Esophagus squamous epithelium (tissue), 5 donors: ENCODE measurements around the gene FBXO10. TPM values are rescaled to one million over a fixed set of nuclear protein-coding genes. Genes with fewer than 3 reads are reported as not detected.

Experiments
- DNase-seq: peaks from one replicate; lab custom pipeline; 2025; lab: John Stamatoyannopoulos, UW
- H3K27ac ChIP-seq, 4 donors: fragments of 200-600 bp; sonication (generic); one replicate each; pipeline ENCODE4 v1.5.1; 2016 to 2019; ENCODE audit warnings: mild to moderate bottlenecking in 1 of 4
- H3K27me3 ChIP-seq, 4 donors: fragments of 200-600 bp; sonication (generic); 1 replicate in 3 of 4; 2 replicates in 1 of 4; pipeline versions ENCODE4 v1.5.1 to v1.6.0; 2017 to 2021; ENCODE audit warnings: antibody characterized with exemption in 1 of 4
- H3K36me3 ChIP-seq, 3 donors: fragments of 200-600 bp; sonication (generic); one replicate each; pipeline ENCODE4 v1.5.1; 2016 to 2019
- H3K4me1 ChIP-seq, 3 donors: fragments of 200-600 bp; sonication (generic); one replicate each; pipeline ENCODE4 v1.5.1; 2017 to 2019
- H3K4me3 ChIP-seq, 4 donors: fragments of 200-600 bp; sonication (generic); 1 replicate in 3 of 4; 2 replicates in 1 of 4; pipeline ENCODE4 v1.5.1; 2016 to 2019; ENCODE audit warnings: mild to moderate bottlenecking in 2 of 4, moderate library complexity in 1 of 4
- H3K9me3 ChIP-seq, 3 donors: fragments of 200-600 bp; sonication (generic); one replicate each; pipeline ENCODE4 v1.5.1; 2016 to 2019
- CTCF ChIP-seq, 6 experiments: fragments of 450-650 bp in 4 of 6; fragments of 200-600 bp in 2 of 6; sonication (generic) in 2 of 6; IDR thresholded peaks; one replicate each; pipeline ENCODE4 v1.5.1; 2016 to 2019; ENCODE audit warnings: antibody characterized with exemption in 6 of 6, mild to moderate bottlenecking in 4 of 6, moderate library complexity in 4 of 6
- POLR2A ChIP-seq, 4 donors: fragments of 450-650 bp; IDR thresholded peaks; one replicate each; pipeline ENCODE4 v1.6.1; 2017; ENCODE audit warnings: antibody characterized with exemption in 4 of 4, mild to moderate bottlenecking in 4 of 4, moderate library complexity in 3 of 4
- WGBS, 2 donors: methylation state at CpG; one replicate each; pipeline ENCODE4 v1.1.5; 2018; 5-methylcytosine and 5-hydroxymethylcytosine counted together
- intact Hi-C: fragments of 100-400 bp; cut with DNase I; formaldehyde crosslinking; loops from one replicate; pipeline ENCODE4 v1.15.0; 2022
- total RNA-seq, 4 donors: library from RNA; depleted of rRNA; stranded (reverse); fragments of >200 nt; gene quantifications; one replicate each; pipeline ENCODE4 v1.1.0, GENCODE V29; 2016
- donor health status: DM: yes; HTN: yes; CAD: no.

FBXO10 gene
- total RNA-seq, 4 donors from 2014 or later, result 3.4 to 6.0 (median 4.4) TPM

DNA sequence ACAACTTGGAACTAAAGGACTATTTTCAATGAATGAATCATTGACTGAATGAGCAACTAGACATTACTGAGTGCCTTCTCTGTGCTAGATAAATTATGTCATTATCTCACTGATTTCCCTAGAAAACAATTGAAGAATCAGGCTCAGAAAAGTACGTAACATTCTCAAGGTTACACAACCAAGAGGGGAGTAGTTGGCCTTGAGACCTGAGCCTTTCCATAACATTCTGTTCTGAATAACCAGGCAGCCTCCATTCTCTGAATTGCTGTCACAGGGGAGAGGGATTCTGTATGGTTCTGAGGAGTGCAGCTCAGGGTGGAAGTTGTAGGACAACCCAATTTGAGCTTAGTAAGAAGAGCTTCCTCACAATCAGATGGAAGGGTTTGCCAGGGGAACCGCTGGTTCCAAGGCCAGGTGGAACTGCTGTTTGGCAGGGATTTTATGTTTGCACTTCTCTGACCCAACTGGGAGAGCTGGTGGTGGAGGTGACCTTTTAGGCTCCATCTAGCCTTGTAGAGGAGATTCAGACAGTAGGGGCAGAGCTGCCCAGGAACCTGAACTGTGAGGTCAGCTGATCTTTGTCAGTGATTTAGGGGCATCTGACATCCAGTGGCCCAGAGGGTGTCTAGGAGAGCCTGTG, 74.1 kb downstream of the FBXO10 start:
- TF ChIP-seq POLR2A (IDR thresholded peaks at IDR 0.05), result no peak
- TF ChIP-seq CTCF (IDR thresholded peaks at IDR 0.05), result no peak
- H3K4me3 ChIP-seq, result no peak overlapping the region
- WGBS, 2 donors, result 64 to 82% methylated on average over 2 of the region's 2 CpGs
- no peaks in the 10 kb centered on the region for H3K27me3 ChIP-seq
- intact Hi-C loops, result no loop called here
- no peak overlapping the region for H3K27ac ChIP-seq
- no peak for DNase-seq
- H3K9me3 ChIP-seq, result no peaks in the 10 kb centered on the region
- H3K36me3 ChIP-seq, result peaks cover 14 to 99% (median 35%) of the 10 kb centered on the region in 3 donors
- H3K4me1 ChIP-seq, result peaks cover 0 to 8% (median 0%) of the 10 kb centered on the region in 3 donors

- Histone ChIP-seq H3K36me3 (peaks cover 25 to 100% (median 41%) of the 10 kb centered on the region in 3 donors), H3K4me3 (no peak overlapping the region), H3K4me1 (peaks cover 0 to 8% (median 0%) of the 10 kb centered on the region in 3 donors), H3K9me3 (no peaks in the 10 kb centered on the region), H3K27ac (no peak overlapping the region), H3K27me3 (no peaks in the 10 kb centered on the region)
- intact Hi-C loops, result no loop called here
- DNase-seq, result no peak
- 79 to 86% methylated on average over 6 of the region's 6 CpGs for WGBS, 2 donors
- TF ChIP-seq POLR2A (IDR thresholded peaks at IDR 0.05) (no peak), CTCF (IDR thresholded peaks at IDR 0.05) (no peak)
These were observed 76.9 kb downstream of the FBXO10 start for GRCh38 chr9:37499297-37499696.

- Histone ChIP-seq H3K4me1 (peaks cover 0 to 3% (median 0%) of the 10 kb centered on the region in 3 donors), H3K4me3 (no peak overlapping the region), H3K27me3 (no peaks in the 10 kb centered on the region), H3K36me3 (peaks cover 30 to 100% (median 39%) of the 10 kb centered on the region in 3 donors), H3K27ac (no peak overlapping the region), H3K9me3 (no peaks in the 10 kb centered on the region)
- intact Hi-C loops, result no loop called here
- no peak for DNase-seq
- WGBS, 2 donors, result 49 to 56% methylated on average over 3 of the region's 3 CpGs
- no peak for TF ChIP-seq POLR2A (IDR thresholded peaks at IDR 0.05)
- TF ChIP-seq CTCF (IDR thresholded peaks at IDR 0.05), result no peak
These were observed 77.7 kb downstream of the FBXO10 start for GRCh38 chr9:37498457-37498856.

GRCh38 chr9:37497320-37497719, 78.9 kb downstream of the FBXO10 start:
- TF ChIP-seq CTCF (IDR thresholded peaks at IDR 0.05), result no peak
- TF ChIP-seq POLR2A (IDR thresholded peaks at IDR 0.05), result no peak
- no peaks in the 10 kb centered on the region for H3K4me1 ChIP-seq
- DNase-seq, result no peak
- no peaks in the 10 kb centered on the region for H3K27me3 ChIP-seq
- intact Hi-C loops, result no loop called here
- peaks cover 33 to 100% (median 38%) of the 10 kb centered on the region in 3 donors for H3K36me3 ChIP-seq
- no peak overlapping the region for H3K27ac ChIP-seq
- H3K4me3 ChIP-seq, result no peak overlapping the region
- WGBS, 2 donors, result 89 to 95% methylated on average over 3 of the region's 3 CpGs
- H3K9me3 ChIP-seq, result no peaks in the 10 kb centered on the region

- intact Hi-C loops, result no loop called here
- Histone ChIP-seq H3K4me1 (no peaks in the 10 kb centered on the region), H3K4me3 (no peak overlapping the region), H3K36me3 (peaks cover 33 to 100% (median 33%) of the 10 kb centered on the region in 3 donors), H3K9me3 (no peaks in the 10 kb centered on the region), H3K27me3 (no peaks in the 10 kb centered on the region), H3K27ac (no peak overlapping the region)
- no peak for TF ChIP-seq POLR2A (IDR thresholded peaks at IDR 0.05)
- no peak for TF ChIP-seq CTCF (IDR thresholded peaks at IDR 0.05)
- WGBS, 2 donors, result 55 to 80% methylated on average over 2 to 4 of the region's 4 CpGs
- DNase-seq, result no peak
These were observed 80.2 kb downstream of the FBXO10 start for GRCh38 chr9:37496020-37496419.
